H9 (cell line): Measurements from ENCODE around the gene DCHS2. TPM values are rescaled to one million over a fixed set of nuclear protein-coding genes. Genes with fewer than 3 reads are reported as not detected.

ENCODE experiments used
- DNase-seq: peaks from one replicate; pipeline ENCODE4 v3.0.0-alpha.2; 2017
- H2AFZ ChIP-seq: one replicate; pipeline ENCODE4 v1.6.1; 2013; ENCODE audit warnings: mild to moderate bottlenecking, low read length, control low read depth, moderate library complexity
- H2AK5ac ChIP-seq: 2 replicates; pipeline ENCODE4 v1.6.1; 2013; ENCODE audit warnings: low read length, control low read depth, mixed read lengths; ENCODE audit not compliant: insufficient read length
- H2BK120ac ChIP-seq: one replicate; pipeline ENCODE4 v1.6.1; 2013; ENCODE audit warnings: low read depth, mild to moderate bottlenecking, low read length, control low read depth, inconsistent platforms; ENCODE audit not compliant: poor library complexity, severe bottlenecking
- H2BK12ac ChIP-seq: 2 replicates; pipeline ENCODE4 v1.6.1; 2013; ENCODE audit warnings: low read length, control low read depth, mixed read lengths, low read depth; ENCODE audit not compliant: insufficient read length
- H2BK15ac ChIP-seq: 2 replicates; pipeline ENCODE4 v1.6.1; 2013; ENCODE audit warnings: low read depth, low read length, control low read depth
- H2BK20ac ChIP-seq: one replicate; pipeline ENCODE4 v1.6.1; 2013; ENCODE audit warnings: low read depth, mild to moderate bottlenecking, low read length, control low read depth, inconsistent platforms; ENCODE audit not compliant: poor library complexity, severe bottlenecking
- H2BK5ac ChIP-seq: 2 replicates; pipeline ENCODE4 v1.6.1; 2013; ENCODE audit warnings: low read length, control low read depth, mixed read lengths; ENCODE audit not compliant: insufficient read length
- H3K14ac ChIP-seq: 2 replicates; pipeline ENCODE4 v1.6.1; 2013; ENCODE audit warnings: low read length, control low read depth; ENCODE audit not compliant: insufficient read depth
- H3K18ac ChIP-seq: 2 replicates; pipeline ENCODE4 v1.6.1; 2013; ENCODE audit warnings: low read depth, mild to moderate bottlenecking, mixed read lengths, low read length, control low read depth; ENCODE audit not compliant: insufficient read length
- H3K23ac ChIP-seq: 2 replicates; pipeline ENCODE4 v1.6.1; 2013; ENCODE audit warnings: low read length, control low read depth, mixed read lengths, low read depth; ENCODE audit not compliant: insufficient read length
- H3K23me2 ChIP-seq: 2 replicates; pipeline ENCODE4 v1.6.1; 2013; ENCODE audit warnings: low read depth, mild to moderate bottlenecking, mixed read lengths, low read length, control low read depth; ENCODE audit not compliant: insufficient read length, poor library complexity, severe bottlenecking
- H3K27ac ChIP-seq: 2 replicates; pipeline ENCODE4 v1.5.1; 2013; ENCODE audit warnings: low read length, control low read depth, mixed read lengths, low read depth; ENCODE audit not compliant: insufficient read length
- H3K27me3 ChIP-seq: 2 replicates; pipeline ENCODE4 v1.6.1; 2013; ENCODE audit warnings: low read length, control low read depth, inconsistent platforms; ENCODE audit not compliant: insufficient read depth
- H3K4ac ChIP-seq: 2 replicates; pipeline ENCODE4 v1.6.1; 2013; ENCODE audit warnings: low read depth, mild to moderate bottlenecking, control low read depth, inconsistent platforms, low read length, moderate library complexity
- H3K4me1 ChIP-seq: 2 replicates; pipeline ENCODE4 v1.6.1; 2013; ENCODE audit warnings: low read length, control low read depth, inconsistent platforms; ENCODE audit not compliant: insufficient read depth
- H3K4me2 ChIP-seq: 2 replicates; pipeline ENCODE4 v1.6.1; 2013; ENCODE audit warnings: low read length, control low read depth, mixed read lengths; ENCODE audit not compliant: insufficient read length, insufficient read depth
- H3K56ac ChIP-seq: 2 replicates; pipeline ENCODE4 v1.6.1; 2013; ENCODE audit warnings: low read depth, mild to moderate bottlenecking, mixed read lengths, low read length, control low read depth; ENCODE audit not compliant: insufficient read length
- H3K79me1 ChIP-seq: 2 replicates; pipeline ENCODE4 v1.6.1; 2013; ENCODE audit warnings: low read depth, mild to moderate bottlenecking, moderate library complexity, low read length, control low read depth, inconsistent platforms; ENCODE audit not compliant: insufficient read depth, poor library complexity, severe bottlenecking
- H3K79me2 ChIP-seq: 2 replicates; pipeline ENCODE4 v1.6.1; 2013; ENCODE audit warnings: low read length, control low read depth, inconsistent platforms; ENCODE audit not compliant: insufficient read depth
- H3K9ac ChIP-seq: 2 replicates; pipeline ENCODE4 v1.6.1; 2013; ENCODE audit warnings: low read length, control low read depth, mixed read lengths; ENCODE audit not compliant: insufficient read length; ENCODE audit errors: extremely low read depth
- H3K9me3 ChIP-seq: one replicate; pipeline ENCODE4 v1.6.1; 2013; ENCODE audit warnings: low read depth, low read length, inconsistent platforms; ENCODE audit not compliant: control insufficient read depth
- H3T11ph ChIP-seq: one replicate; pipeline ENCODE4 v1.6.1; 2013; ENCODE audit warnings: mild to moderate bottlenecking, low read length, control low read depth, inconsistent platforms
- H4K20me1 ChIP-seq: one replicate; pipeline ENCODE4 v1.6.1; 2013; ENCODE audit not compliant: control insufficient read depth, insufficient read length, insufficient read depth
- H4K5ac ChIP-seq: 2 replicates; pipeline ENCODE4 v1.6.1; 2013; ENCODE audit warnings: low read depth, mild to moderate bottlenecking, mixed read lengths, low read length, control low read depth; ENCODE audit not compliant: insufficient read length
- H4K8ac ChIP-seq: replicated peaks from 2 replicates; pipeline ENCODE4 v1.6.1; 2013; ENCODE audit warnings: low read length, control low read depth, mixed read lengths, low read depth; ENCODE audit not compliant: insufficient read length
- H4K91ac ChIP-seq: 2 replicates; pipeline ENCODE4 v1.6.1; 2013; ENCODE audit warnings: low read depth, mild to moderate bottlenecking, moderate library complexity, mixed read lengths, low read length, control low read depth; ENCODE audit not compliant: insufficient read length
- H3K27ac Mint-ChIP-seq, 3 experiments: 2 replicates in 2 of 3; 3 replicates in 1 of 3; pipeline ENCODE4 v1.8.0; 2020 to 2021; ENCODE audit warnings: mixed read lengths in 3 of 3, mild to moderate bottlenecking in 1 of 3, moderate library complexity in 1 of 3
- H3K27me3 Mint-ChIP-seq: 2 replicates; pipeline ENCODE4 v1.8.0; 2021; ENCODE audit warnings: low read depth, mild to moderate bottlenecking, moderate library complexity, mixed read lengths
- H3K36me3 Mint-ChIP-seq, 3 experiments: 2 replicates in 2 of 3; 3 replicates in 1 of 3; pipeline ENCODE4 v1.8.0; 2020 to 2021; ENCODE audit warnings: low read depth in 3 of 3, mixed read lengths in 3 of 3; ENCODE audit not compliant: insufficient read depth in 1 of 3
- H3K4me1 Mint-ChIP-seq, 2 experiments: 2 replicates each; pipeline ENCODE4 v1.8.0; 2020; ENCODE audit warnings: mixed read lengths in 2 of 2
- H3K4me3 Mint-ChIP-seq, 2 experiments: 2 replicates in 1 of 2; 3 replicates in 1 of 2; pipeline ENCODE4 v1.8.0; 2020 to 2021; ENCODE audit warnings: mild to moderate bottlenecking in 2 of 2, mixed read lengths in 2 of 2, moderate library complexity in 1 of 2
- H3K9me3 Mint-ChIP-seq, 2 experiments: 2 replicates in 1 of 2; 3 replicates in 1 of 2; pipeline ENCODE4 v1.8.0; 2020; ENCODE audit warnings: mild to moderate bottlenecking in 2 of 2, mixed read lengths in 2 of 2, moderate library complexity in 1 of 2
- WGBS: extraction: QIAGEN DNeasy Blood & Tissue Kit; methylation state at CpG from one replicate; pipeline ENCODE4 v1.1.7; 2013; ENCODE audit warnings: missing lambda C conversion rate, low lambda C conversion rate, mixed read lengths; ENCODE audit not compliant: insufficient read length; ENCODE audit errors: extremely low coverage; 5-methylcytosine and 5-hydroxymethylcytosine counted together
- total RNA-seq: library from RNA; stranded (reverse); gene quantifications from 2 replicates; pipeline ENCODE4 v1.2.1, GENCODE V29; 2021
- TF ChIP-seq, protein P1 (sequence below): fragments of 200-600 bp; sonication (generic); conservative IDR thresholded peaks from 3 replicates; pipeline ENCODE4 v1.8.0; 2021; ENCODE audit warnings: antibody characterized with exemption, mild to moderate bottlenecking

Gene DCHS2
- total RNA-seq, 1 experiment from 2014 or later, result 0.57 TPM

DNA sequence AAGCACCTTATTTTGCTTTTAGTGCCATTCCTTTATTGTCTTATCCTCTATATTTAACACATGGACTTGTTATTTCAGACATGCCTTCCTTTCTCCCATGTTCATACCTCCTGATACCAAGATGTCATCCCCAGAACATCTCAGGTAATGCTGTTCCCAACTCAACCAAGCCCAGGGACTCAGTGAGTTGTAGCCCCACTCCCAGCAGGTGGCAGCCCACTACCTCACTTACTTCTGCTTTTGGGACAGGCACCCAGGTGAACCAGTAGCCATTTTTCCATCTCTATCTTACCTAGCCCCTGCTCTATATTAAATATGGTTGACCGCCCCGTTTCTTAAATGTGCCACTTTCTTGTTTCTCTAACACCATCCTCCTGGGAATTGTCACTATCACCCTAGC, 199.0 kb downstream of the DCHS2 start:
- Histone ChIP-seq H4K8ac (no peak overlapping the region), H2AK5ac (no peak overlapping the region), H2BK15ac (no peak overlapping the region), H3K18ac (no peak overlapping the region), H4K20me1 (no peaks in the 10 kb centered on the region), H3K9me3 (no peaks in the 10 kb centered on the region), H2BK120ac (no peak overlapping the region), H2BK12ac (no peak overlapping the region), H3K79me1 (no peaks in the 10 kb centered on the region), H3K23me2 (no peaks in the 10 kb centered on the region), H3K4ac (no peak overlapping the region), H2AFZ (no peak overlapping the region), H3K4me2 (no peak overlapping the region), H3T11ph (no peak overlapping the region), H3K27me3 (no peaks in the 10 kb centered on the region), H3K23ac (no peak overlapping the region), H2BK20ac (no peak overlapping the region), H2BK5ac (no peak overlapping the region), H4K5ac (no peak overlapping the region), H3K79me2 (no peaks in the 10 kb centered on the region), H3K56ac (no peak overlapping the region), H3K4me1 (no peaks in the 10 kb centered on the region), H3K9ac (no peak overlapping the region), H3K27ac (no peak overlapping the region), H3K14ac (no peak overlapping the region), H4K91ac (no peak overlapping the region)
- no peaks in the 10 kb centered on the region; the same call in 1 of the 2 replicates for H3K27me3 Mint-ChIP-seq
- TF ChIP-seq, protein P1, sequence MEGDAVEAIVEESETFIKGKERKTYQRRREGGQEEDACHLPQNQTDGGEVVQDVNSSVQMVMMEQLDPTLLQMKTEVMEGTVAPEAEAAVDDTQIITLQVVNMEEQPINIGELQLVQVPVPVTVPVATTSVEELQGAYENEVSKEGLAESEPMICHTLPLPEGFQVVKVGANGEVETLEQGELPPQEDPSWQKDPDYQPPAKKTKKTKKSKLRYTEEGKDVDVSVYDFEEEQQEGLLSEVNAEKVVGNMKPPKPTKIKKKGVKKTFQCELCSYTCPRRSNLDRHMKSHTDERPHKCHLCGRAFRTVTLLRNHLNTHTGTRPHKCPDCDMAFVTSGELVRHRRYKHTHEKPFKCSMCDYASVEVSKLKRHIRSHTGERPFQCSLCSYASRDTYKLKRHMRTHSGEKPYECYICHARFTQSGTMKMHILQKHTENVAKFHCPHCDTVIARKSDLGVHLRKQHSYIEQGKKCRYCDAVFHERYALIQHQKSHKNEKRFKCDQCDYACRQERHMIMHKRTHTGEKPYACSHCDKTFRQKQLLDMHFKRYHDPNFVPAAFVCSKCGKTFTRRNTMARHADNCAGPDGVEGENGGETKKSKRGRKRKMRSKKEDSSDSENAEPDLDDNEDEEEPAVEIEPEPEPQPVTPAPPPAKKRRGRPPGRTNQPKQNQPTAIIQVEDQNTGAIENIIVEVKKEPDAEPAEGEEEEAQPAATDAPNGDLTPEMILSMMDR, result no peak
- no peak for DNase-seq
- no CpG with 5 or more reads among the region's 2 CpGs for WGBS
- no peak overlapping the region for H3K4me3 Mint-ChIP-seq
- H3K4me1 Mint-ChIP-seq, result no peaks in the 10 kb centered on the region
- H3K9me3 Mint-ChIP-seq, result peaks cover 0 to 7% of the 10 kb centered on the region in 2 experiments; a peak in 2 of 5 replicates
- peaks cover 0 to 6% (median 0%) of the 10 kb centered on the region in 3 experiments; a peak in 2 of 7 replicates for H3K36me3 Mint-ChIP-seq
- no peak overlapping the region for H3K27ac Mint-ChIP-seq
